ENCODE results near the gene ARHGAP4.

The ARHGAP4 gene

GRCh38 chrX:153861151-153861550 lies 64.9 kb downstream of the ARHGAP4 start:
- no peak for TF ChIP-seq CTCF (IDR thresholded peaks at IDR 0.05; ENCODE audit: control insufficient read depth, insufficient read depth, low read depth, low read length, missing control alignments)
- H3K4me3 ChIP-seq (ENCODE audit: control insufficient read depth, low read depth, low read length), result no peak overlapping the region
- no peak for DNase-seq (ENCODE audit: low read depth)

Data from AG09309 (cell line).